ENCODE results near the gene LAMB3. TPM values are rescaled to one million over a fixed set of nuclear protein-coding genes. Genes with fewer than 3 reads are reported as not detected.

Gene LAMB3
- total RNA-seq, 1 experiment from 2014 or later, result 0.28 TPM

GRCh38 chr1:209678981-209679539 lies 26.8 kb upstream of the LAMB3 start:
- TF ChIP-seq CTCF (conservative IDR thresholded peaks at IDR 0.05), result no peak
- Histone ChIP-seq H3K79me2 (ENCODE audit: insufficient read depth, low read length) (no peaks in the 10 kb centered on the region), H2BK15ac (ENCODE audit: low read depth, low read length) (no peak overlapping the region), H3K27ac (ENCODE audit: insufficient read length, low read depth, low read length) (no peak overlapping the region), H2BK20ac (ENCODE audit: low read depth, low read length, poor library complexity, severe bottlenecking) (no peak overlapping the region), H3T11ph (ENCODE audit: low read length) (no peak overlapping the region), H4K91ac (ENCODE audit: insufficient read length, low read depth, low read length) (no peak overlapping the region), H3K4me2 (ENCODE audit: insufficient read depth, insufficient read length, low read length) (no peak overlapping the region), H3K9ac (ENCODE audit: extremely low read depth, insufficient read length, low read length) (no peak overlapping the region), H2AK5ac (ENCODE audit: insufficient read length, low read length) (no peak overlapping the region), H2BK12ac (ENCODE audit: insufficient read length, low read depth, low read length) (no peak overlapping the region), H3K4ac (ENCODE audit: low read depth, low read length) (no peak overlapping the region), H3K23me2 (ENCODE audit: insufficient read length, low read depth, low read length, poor library complexity, severe bottlenecking) (peaks cover 14% of the 10 kb centered on the region), H3K23ac (ENCODE audit: insufficient read length, low read depth, low read length) (no peak overlapping the region), H3K27me3 (ENCODE audit: insufficient read depth, low read length) (peaks cover 31% of the 10 kb centered on the region), H4K5ac (ENCODE audit: insufficient read length, low read depth, low read length) (no peak overlapping the region), H4K8ac (replicated peaks; ENCODE audit: insufficient read length, low read depth, low read length) (no peak overlapping the region), H2AFZ (ENCODE audit: low read length) (no peak overlapping the region), H2BK120ac (ENCODE audit: low read depth, low read length, poor library complexity, severe bottlenecking) (no peak overlapping the region), H3K79me1 (ENCODE audit: insufficient read depth, low read depth, low read length, poor library complexity, severe bottlenecking) (no peaks in the 10 kb centered on the region), H4K20me1 (ENCODE audit: control insufficient read depth, insufficient read depth, insufficient read length) (no peaks in the 10 kb centered on the region), H3K14ac (ENCODE audit: insufficient read depth, low read length) (no peak overlapping the region), H3K4me1 (ENCODE audit: insufficient read depth, low read length) (peaks cover 3% of the 10 kb centered on the region; the same call in 1 of the 2 replicates), H2BK5ac (ENCODE audit: insufficient read length, low read length) (no peak overlapping the region), H3K56ac (ENCODE audit: insufficient read length, low read depth, low read length) (no peak overlapping the region), H3K9me3 (ENCODE audit: control insufficient read depth, low read depth, low read length) (no peaks in the 10 kb centered on the region), H3K18ac (ENCODE audit: insufficient read length, low read depth, low read length) (no peak overlapping the region)
- no peak for DNase-seq
- no peak overlapping the region for H3K27ac Mint-ChIP-seq
- no peaks in the 10 kb centered on the region for H3K36me3 Mint-ChIP-seq (ENCODE audit: insufficient read depth in 1 of 3, low read depth in 3 of 3)
- no peak overlapping the region for H3K4me3 Mint-ChIP-seq
- peaks cover 81% of the 10 kb centered on the region for H3K27me3 Mint-ChIP-seq (ENCODE audit: low read depth)
- no CpG with 5 or more reads among the region's 4 CpGs for WGBS (ENCODE audit: extremely low coverage, insufficient read length, low lambda C conversion rate)
- no peaks in the 10 kb centered on the region; a peak in 2 of 5 replicates for H3K9me3 Mint-ChIP-seq
- peaks cover 12 to 17% of the 10 kb centered on the region in 2 experiments for H3K4me1 Mint-ChIP-seq
